Stimulated activated naive B cell treated with anti-CD40 and anti-IgM and Interleukin-4, amounts not matched to agents 10 μg/mL and 1 μg/mL and 100 μg/mL, for 72 hours (primary cell): Measurements from ENCODE around the gene LDLRAD4.

ENCODE experiments used
- ATAC-seq, 2 donors: fragments of 150-1000 bp; cut with Tn5 transposase; replicated peaks; 2 replicates each; pipeline ENCODE4 v1.10.0; 2021; ENCODE audit warnings: moderate library complexity in 1 of 2
- DNase-seq: peaks from one replicate; pipeline ENCODE4 v3.0.0; 2021
- H3K27ac Mint-ChIP-seq: one replicate; pipeline ENCODE4 v1.8.0; 2022; ENCODE audit warnings: mild to moderate bottlenecking, mixed read lengths
- H3K27me3 Mint-ChIP-seq, 2 donors: one replicate each; pipeline ENCODE4 v1.8.0; 2022; ENCODE audit warnings: mixed read lengths in 2 of 2
- H3K36me3 Mint-ChIP-seq, 2 donors: one replicate each; pipeline ENCODE4 v1.8.0; 2022; ENCODE audit warnings: mixed read lengths in 2 of 2, mild to moderate bottlenecking in 1 of 2
- H3K4me1 Mint-ChIP-seq, 2 donors: one replicate each; pipeline ENCODE4 v1.8.0; 2022; ENCODE audit warnings: mixed read lengths in 2 of 2, mild to moderate bottlenecking in 1 of 2
- H3K4me3 Mint-ChIP-seq, 2 donors: one replicate each; pipeline ENCODE4 v1.8.0; 2022; ENCODE audit warnings: mild to moderate bottlenecking in 2 of 2, mixed read lengths in 2 of 2, moderate library complexity in 1 of 2
- H3K9me3 Mint-ChIP-seq, 2 donors: one replicate each; pipeline ENCODE4 v1.8.0; 2022; ENCODE audit warnings: mixed read lengths in 2 of 2, mild to moderate bottlenecking in 1 of 2

The LDLRAD4 gene

DNA sequence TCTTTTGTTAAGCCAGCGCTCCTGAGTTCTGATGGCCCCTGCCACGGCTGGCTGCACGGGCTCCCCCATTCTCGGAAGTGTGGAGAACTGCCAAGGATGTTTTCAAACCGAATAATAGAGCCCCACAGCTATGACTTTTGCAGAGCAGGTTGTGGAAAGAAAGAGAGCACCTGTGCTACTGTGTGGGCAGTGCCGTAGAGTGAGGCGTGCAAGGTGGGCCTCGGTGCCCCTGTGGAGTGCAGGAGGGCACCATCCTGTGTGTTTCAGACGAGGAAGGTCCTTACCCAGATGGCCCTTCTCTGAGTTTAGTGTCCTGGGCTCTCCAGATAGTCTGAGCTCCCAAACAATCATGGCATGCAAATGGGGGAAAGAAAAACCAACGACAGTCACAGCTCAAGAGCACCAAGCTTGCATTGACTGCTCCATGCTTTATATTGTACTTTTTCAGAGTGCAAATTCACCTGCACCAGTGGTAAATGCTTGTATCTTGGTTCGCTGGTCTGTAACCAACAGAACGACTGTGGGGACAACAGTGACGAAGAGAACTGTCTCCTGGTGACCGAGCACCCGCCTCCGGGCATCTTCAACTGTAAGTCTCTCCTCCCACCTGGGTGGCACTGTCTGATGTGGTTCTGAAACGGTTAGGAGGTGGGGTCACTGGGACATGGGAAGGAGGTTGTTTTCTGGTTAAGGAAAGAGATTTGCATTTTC lies 219.4 kb downstream of the LDLRAD4 start:
- DNase-seq (peak; percentile 18), ATAC-seq (peak; percentile 91 to 92)
- H3K27ac Mint-ChIP-seq = peak overlapping the region; percentile 85
- H3K4me1 Mint-ChIP-seq = peaks cover 25 to 47% of the 10 kb centered on the region in 2 donors
- H3K36me3 Mint-ChIP-seq = no peaks in the 10 kb centered on the region
- H3K4me3 Mint-ChIP-seq = peak overlapping the region; percentile 66 to 78
- H3K27me3 Mint-ChIP-seq = peaks cover 0 to 3% of the 10 kb centered on the region in 2 donors
- H3K9me3 Mint-ChIP-seq = no peaks in the 10 kb centered on the region

GRCh38 chr18:13438507-13439056 lies 220.0 kb downstream of the LDLRAD4 start:
- H3K4me1 Mint-ChIP-seq = peaks cover 25 to 47% of the 10 kb centered on the region in 2 donors

DNA sequence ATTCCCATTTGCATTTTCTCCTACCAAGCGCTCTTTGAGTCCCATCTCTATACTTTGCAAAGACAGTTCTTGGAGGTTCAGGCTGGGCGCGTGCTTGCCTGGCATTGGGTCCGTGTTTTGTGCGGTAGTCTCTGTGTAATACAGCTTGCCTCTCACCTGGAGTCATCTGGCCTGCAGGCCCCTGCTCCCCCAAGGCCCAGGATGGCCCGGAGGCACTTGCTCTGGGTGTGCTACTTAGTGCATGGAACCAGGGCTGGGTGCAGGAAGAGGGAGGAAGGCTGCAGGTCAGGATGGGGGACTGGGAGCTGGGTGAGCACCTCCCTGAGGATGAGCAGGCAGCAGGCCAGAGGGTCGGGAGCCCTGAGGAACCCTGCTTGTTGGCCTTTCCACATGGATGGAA lies 220.9 kb downstream of the LDLRAD4 start:
- Mint-ChIP-seq H3K27ac (peak overlapping the region; percentile 37), H3K9me3 (no peaks in the 10 kb centered on the region), H3K36me3 (no peaks in the 10 kb centered on the region), H3K4me1 (peaks cover 25 to 47% of the 10 kb centered on the region in 2 donors), H3K4me3 (no peak overlapping the region), H3K27me3 (peaks cover 0 to 3% of the 10 kb centered on the region in 2 donors)
- ATAC-seq = no peak
- DNase-seq = no peak

More at GRCh38 chr18:13438507-13439056, 220.0 kb downstream of the LDLRAD4 start:
- Mint-ChIP-seq H3K4me3 (peak overlapping the region; percentile 53 to 66), H3K9me3 (no peaks in the 10 kb centered on the region), H3K27me3 (peaks cover 0 to 3% of the 10 kb centered on the region in 2 donors), H3K27ac (peak overlapping the region; percentile 3), H3K36me3 (no peaks in the 10 kb centered on the region)
- DNase-seq (no peak), ATAC-seq (peak; percentile 25 to 30)

DNA sequence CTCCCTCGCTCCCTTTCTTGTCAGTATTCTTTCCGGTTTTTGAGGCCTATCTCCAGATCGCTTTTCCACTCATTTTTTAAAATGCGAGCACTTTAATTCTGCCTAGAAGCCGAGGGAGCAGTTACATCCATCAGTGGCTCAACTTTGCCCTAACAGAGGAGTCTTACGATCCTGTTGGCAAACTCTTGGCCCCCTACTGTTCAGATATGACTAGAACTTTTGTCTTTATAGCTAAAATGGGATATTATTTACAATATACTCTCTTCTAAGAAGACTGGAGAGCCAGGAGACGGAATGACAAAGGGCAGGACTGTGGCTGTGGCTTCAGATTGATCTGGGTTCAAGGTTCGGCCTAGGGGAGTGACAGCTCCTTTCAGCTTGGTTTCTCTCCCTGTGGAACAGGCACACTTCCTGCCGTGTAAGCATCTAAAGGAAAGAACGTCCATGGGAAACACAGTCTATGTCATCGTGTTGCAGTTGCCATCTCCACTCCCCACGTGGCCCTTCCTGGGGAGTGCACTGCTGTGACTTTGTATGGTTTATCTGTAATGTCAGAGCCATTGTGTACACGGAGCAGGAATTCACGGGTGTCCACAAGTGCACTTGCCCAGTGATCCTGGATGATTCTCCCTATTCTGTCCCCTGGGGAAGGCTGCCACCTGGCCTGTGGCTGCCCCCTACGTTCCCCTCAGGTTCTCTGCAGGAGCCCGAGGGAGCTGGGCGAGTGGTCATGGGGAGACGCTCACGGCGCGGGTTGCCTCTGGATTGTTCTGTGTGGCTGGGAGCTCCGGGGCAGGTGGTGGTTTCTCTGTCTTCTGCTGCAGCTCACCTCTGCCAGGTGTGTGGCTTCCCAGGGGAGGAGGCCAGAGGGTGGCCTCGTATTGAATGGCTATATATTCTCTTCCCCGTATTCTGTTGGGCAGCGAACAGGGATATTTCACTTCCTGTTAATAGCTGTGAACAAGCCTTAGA lies 222.0 kb downstream of the LDLRAD4 start:
- no peak overlapping the region for H3K4me3 Mint-ChIP-seq
- peaks cover 0 to 3% of the 10 kb centered on the region in 2 donors for H3K27me3 Mint-ChIP-seq
- ATAC-seq (no peak), DNase-seq (no peak)
- H3K27ac Mint-ChIP-seq = no peak overlapping the region
- H3K36me3 Mint-ChIP-seq = no peaks in the 10 kb centered on the region
- no peaks in the 10 kb centered on the region for H3K9me3 Mint-ChIP-seq
- peaks cover 24 to 45% of the 10 kb centered on the region in 2 donors for H3K4me1 Mint-ChIP-seq

DNA sequence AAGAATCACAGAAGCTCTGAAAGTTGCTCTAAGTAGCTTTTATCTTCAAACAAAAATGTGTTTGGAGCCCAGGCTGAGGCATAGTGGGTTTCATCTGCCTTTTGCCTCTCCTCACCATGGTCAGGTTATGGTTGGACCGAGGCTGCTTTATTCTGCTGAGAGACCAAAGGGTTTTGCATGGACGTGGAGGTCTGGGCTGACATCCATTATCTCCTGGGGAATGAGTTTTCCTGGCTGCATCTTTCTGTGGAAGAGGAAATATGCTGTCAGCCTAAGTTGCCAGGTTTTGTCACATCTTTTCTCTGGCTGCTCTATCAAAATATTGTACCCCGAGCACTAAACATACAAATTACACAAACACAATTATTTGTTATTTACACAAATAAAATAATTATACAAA lies 223.2 kb downstream of the LDLRAD4 start:
- no peaks in the 10 kb centered on the region for H3K36me3 Mint-ChIP-seq
- DNase-seq (no peak), ATAC-seq (no peak)
- H3K27ac Mint-ChIP-seq = no peak overlapping the region
- no peak overlapping the region for H3K4me3 Mint-ChIP-seq
- H3K27me3 Mint-ChIP-seq = peaks cover 0 to 3% of the 10 kb centered on the region in 2 donors
- H3K4me1 Mint-ChIP-seq = peaks cover 18 to 35% of the 10 kb centered on the region in 2 donors
- no peaks in the 10 kb centered on the region for H3K9me3 Mint-ChIP-seq

DNA sequence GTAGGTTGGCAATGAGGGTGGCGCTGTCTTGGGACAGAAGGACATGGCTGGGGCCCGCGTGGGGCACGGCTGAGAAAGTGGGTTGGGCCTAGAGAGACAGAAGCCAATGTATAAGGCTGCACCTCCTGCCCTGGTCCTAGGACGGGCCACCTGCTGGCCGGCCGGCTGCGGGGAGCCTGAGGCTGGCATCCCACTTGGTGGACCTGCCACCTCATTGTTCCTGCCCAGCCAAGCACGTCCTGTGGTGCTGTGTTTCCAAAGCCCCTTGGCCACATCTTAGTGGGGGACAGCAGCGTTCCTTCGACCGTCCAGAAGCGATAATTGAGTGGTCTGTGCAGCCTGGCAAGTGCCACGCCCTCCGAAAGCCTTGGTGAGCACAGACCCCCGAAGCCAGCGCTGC lies 223.9 kb downstream of the LDLRAD4 start:
- Mint-ChIP-seq H3K36me3 (no peaks in the 10 kb centered on the region), H3K4me3 (no peak overlapping the region), H3K9me3 (no peaks in the 10 kb centered on the region), H3K4me1 (peaks cover 18 to 28% of the 10 kb centered on the region in 2 donors), H3K27ac (no peak overlapping the region), H3K27me3 (peaks cover 0 to 3% of the 10 kb centered on the region in 2 donors)
- ATAC-seq (no peak), DNase-seq (no peak)

GRCh38 chr18:13443552-13443951 lies 225.0 kb downstream of the LDLRAD4 start:
- Mint-ChIP-seq H3K4me3 (no peak overlapping the region), H3K27me3 (peaks cover 0 to 3% of the 10 kb centered on the region in 2 donors), H3K9me3 (no peaks in the 10 kb centered on the region), H3K4me1 (peaks cover 14 to 27% of the 10 kb centered on the region in 2 donors), H3K27ac (no peak overlapping the region), H3K36me3 (no peaks in the 10 kb centered on the region)
- no peak for ATAC-seq
- no peak for DNase-seq

- no peaks in the 10 kb centered on the region for H3K9me3 Mint-ChIP-seq
- H3K4me3 Mint-ChIP-seq = no peak overlapping the region
Observed at GRCh38 chr18:13444430-13445240, 226.1 kb downstream of the LDLRAD4 start.

GRCh38 chr18:13445241-13445897 lies 226.8 kb downstream of the LDLRAD4 start:
- Mint-ChIP-seq H3K36me3 (no peaks in the 10 kb centered on the region), H3K27ac (no peak overlapping the region), H3K4me1 (peaks cover 9 to 16% of the 10 kb centered on the region in 2 donors), H3K27me3 (peaks cover 0 to 3% of the 10 kb centered on the region in 2 donors), H3K4me3 (no peak overlapping the region), H3K9me3 (no peaks in the 10 kb centered on the region)
- ATAC-seq (no peak), DNase-seq (no peak)

More at GRCh38 chr18:13444430-13445240, 226.1 kb downstream of the LDLRAD4 start:
- Mint-ChIP-seq H3K27me3 (peaks cover 0 to 3% of the 10 kb centered on the region in 2 donors), H3K27ac (no peak overlapping the region), H3K4me1 (peaks cover 7 to 17% of the 10 kb centered on the region in 2 donors), H3K36me3 (no peaks in the 10 kb centered on the region)
- DNase-seq = no peak
- ATAC-seq = no peak

GRCh38 chr18:13446024-13446423 lies 227.5 kb downstream of the LDLRAD4 start:
- ATAC-seq (no peak), DNase-seq (no peak)
- H3K27ac Mint-ChIP-seq = no peak overlapping the region
- peaks cover 0 to 3% of the 10 kb centered on the region in 2 donors for H3K27me3 Mint-ChIP-seq
- no peaks in the 10 kb centered on the region for H3K36me3 Mint-ChIP-seq
- no peak overlapping the region for H3K4me3 Mint-ChIP-seq
- no peaks in the 10 kb centered on the region for H3K9me3 Mint-ChIP-seq
- H3K4me1 Mint-ChIP-seq = peaks cover 12 to 20% of the 10 kb centered on the region in 2 donors

- no peak overlapping the region for H3K27ac Mint-ChIP-seq
- no peaks in the 10 kb centered on the region for H3K9me3 Mint-ChIP-seq
- peaks cover 12 to 23% of the 10 kb centered on the region in 2 donors for H3K4me1 Mint-ChIP-seq
- peaks cover 2 to 3% of the 10 kb centered on the region in 2 donors for H3K27me3 Mint-ChIP-seq
- no peaks in the 10 kb centered on the region for H3K36me3 Mint-ChIP-seq
- ATAC-seq = no peak
- no peak for DNase-seq
- H3K4me3 Mint-ChIP-seq = no peak overlapping the region
Observed at GRCh38 chr18:13446610-13447461, 228.3 kb downstream of the LDLRAD4 start.

- Mint-ChIP-seq H3K4me1 (peaks cover 12 to 27% of the 10 kb centered on the region in 2 donors), H3K9me3 (no peaks in the 10 kb centered on the region), H3K4me3 (no peak overlapping the region), H3K27ac (no peak overlapping the region), H3K36me3 (no peaks in the 10 kb centered on the region), H3K27me3 (peaks cover 0 to 5% of the 10 kb centered on the region in 2 donors)
- peak; percentile 62 to 64 for ATAC-seq
- no peak for DNase-seq
Observed at GRCh38 chr18:13447621-13448334, 229.2 kb downstream of the LDLRAD4 start.
